Karpas-422 (cell line): ENCODE results near the gene MPV17L. TPM values are rescaled to one million over a fixed set of nuclear protein-coding genes. Genes with fewer than 3 reads are reported as not detected.
"Not testable (repeated sequence)": the region's sequence is repeated elsewhere in the genome, so short reads cannot be mapped to it uniquely, and the experiment has no call there.

Experiments
- DNase-seq: peaks from one replicate; pipeline ENCODE4 v3.0.0-alpha.2; 2015
- H2AFZ ChIP-seq: fragments of 200-600 bp; sonication (generic); 2 replicates; pipeline ENCODE4 v1.6.1; 2014; ENCODE audit warnings: antibody characterized with exemption, low read length, mixed read lengths
- H3K27ac ChIP-seq: fragments of 200-600 bp; sonication (generic); 2 replicates; pipeline ENCODE4 v1.5.1; 2014; ENCODE audit warnings: mild to moderate bottlenecking, low read length, moderate library complexity
- H3K27me3 ChIP-seq: fragments of 200-600 bp; sonication (generic); 2 replicates; pipeline ENCODE4 v1.6.1; 2014; ENCODE audit warnings: low read length, mixed read lengths
- H3K36me3 ChIP-seq: fragments of 200-600 bp; sonication (generic); 2 replicates; pipeline ENCODE4 v1.6.1; 2014; ENCODE audit warnings: low read length, mixed read lengths; ENCODE audit not compliant: insufficient read depth
- H3K4me1 ChIP-seq: fragments of 200-600 bp; sonication (generic); 2 replicates; pipeline ENCODE4 v1.6.1; 2014; ENCODE audit warnings: mild to moderate bottlenecking, low read length, mixed read lengths
- H3K4me2 ChIP-seq: fragments of 200-600 bp; sonication (generic); 2 replicates; pipeline ENCODE4 v1.6.1; 2014; ENCODE audit warnings: low read length, low read depth, mild to moderate bottlenecking; ENCODE audit not compliant: poor library complexity, severe bottlenecking
- H3K4me3 ChIP-seq: fragments of 200-600 bp; sonication (generic); 2 replicates; pipeline ENCODE4 v1.5.1; 2014; ENCODE audit warnings: mild to moderate bottlenecking, antibody characterized with exemption, low read length, mixed read lengths
- H3K79me2 ChIP-seq: fragments of 200-600 bp; sonication (generic); 2 replicates; pipeline ENCODE4 v1.6.1; 2014; ENCODE audit warnings: mild to moderate bottlenecking, low read length, mixed read lengths
- H3K9ac ChIP-seq: fragments of 200-600 bp; sonication (generic); 2 replicates; pipeline ENCODE4 v1.6.0; 2014; ENCODE audit warnings: low read length
- H3K9me2 ChIP-seq: fragments of 200-600 bp; sonication (generic), shearing (Covaris generic); replicated peaks from 2 replicates; pipeline ENCODE4 v1.6.0; 2014; ENCODE audit warnings: mild to moderate bottlenecking, low read length, moderate library complexity; ENCODE audit not compliant: insufficient read depth
- H3K9me3 ChIP-seq: fragments of 300-700, 200-600 bp; sonication (generic); 2 replicates; pipeline ENCODE4 v1.6.1; 2014; ENCODE audit warnings: low read length, mixed read lengths
- H4K20me1 ChIP-seq: fragments of 200-600 bp; sonication (generic); 2 replicates; pipeline ENCODE4 v1.6.1; 2014; ENCODE audit warnings: mild to moderate bottlenecking, antibody characterized with exemption, low read length, low read depth; ENCODE audit not compliant: insufficient read depth
- total RNA-seq: library from RNA; depleted of rRNA; stranded (reverse); fragments of >200 nt; shearing (Covaris generic); gene quantifications from 2 replicates; pipeline ENCODE4 v1.2.3, GENCODE V29; 2014; ENCODE audit warnings: low replicate concordance

MPV17L gene
- total RNA-seq, 1 experiment from 2014 or later, result not detected

GRCh38 chr16:15434425-15435215 lies 39.1 kb downstream of the MPV17L start, which contains the start of gene BMERB1:
TSS of gene BMERB1 (plus strand) at chr16:15434588. CDS start at chr16:15434654, 66 bp downstream.
- H3K9ac ChIP-seq, result no peak within 1 kb of the TSS
- H3K9me2 ChIP-seq, result no peaks in the 10 kb centered on the region
- no peaks in the 10 kb centered on the region for H3K4me1 ChIP-seq
- no peak within 1 kb of the TSS for H3K4me3 ChIP-seq
- no peaks in the 10 kb centered on the region for H3K36me3 ChIP-seq
- DNase-seq, result no peak
- no peaks in the 10 kb centered on the region for H3K79me2 ChIP-seq
- H4K20me1 ChIP-seq, result no peaks in the 10 kb centered on the region
- H3K27ac ChIP-seq, result no peak within 1 kb of the TSS
- H2AFZ ChIP-seq, result no peak within 1 kb of the TSS
- no peaks in the 10 kb centered on the region for H3K9me3 ChIP-seq
- H3K27me3 ChIP-seq, result no peaks in the 10 kb centered on the region
- no peak within 1 kb of the TSS for H3K4me2 ChIP-seq

GRCh38 chr16:15435216-15435864 lies 39.8 kb downstream of the MPV17L start:
- H2AFZ ChIP-seq, result no peak overlapping the region
- H3K36me3 ChIP-seq, result no peaks in the 10 kb centered on the region
- DNase-seq, result no peak
- H3K9me3 ChIP-seq, result no peaks in the 10 kb centered on the region
- no peak overlapping the region for H3K4me3 ChIP-seq
- H3K4me1 ChIP-seq, result no peaks in the 10 kb centered on the region
- H3K27ac ChIP-seq, result no peak overlapping the region
- H4K20me1 ChIP-seq, result no peaks in the 10 kb centered on the region
- H3K4me2 ChIP-seq, result no peak overlapping the region
- H3K27me3 ChIP-seq, result no peaks in the 10 kb centered on the region
- H3K9ac ChIP-seq, result no peak overlapping the region
- H3K79me2 ChIP-seq, result no peaks in the 10 kb centered on the region
- H3K9me2 ChIP-seq, result no peaks in the 10 kb centered on the region

GRCh38 chr16:15439102-15439501 lies 43.5 kb downstream of the MPV17L start:
- no peak overlapping the region for H3K9ac ChIP-seq
- no peaks in the 10 kb centered on the region for H4K20me1 ChIP-seq
- no peak for DNase-seq
- no peaks in the 10 kb centered on the region for H3K4me1 ChIP-seq
- no peaks in the 10 kb centered on the region for H3K27me3 ChIP-seq
- H3K9me3 ChIP-seq, result no peaks in the 10 kb centered on the region
- H3K9me2 ChIP-seq, result no peaks in the 10 kb centered on the region
- no peaks in the 10 kb centered on the region for H3K36me3 ChIP-seq
- H3K4me3 ChIP-seq, result no peak overlapping the region
- H2AFZ ChIP-seq, result no peak overlapping the region
- no peak overlapping the region for H3K27ac ChIP-seq
- no peaks in the 10 kb centered on the region for H3K79me2 ChIP-seq
- no peak overlapping the region for H3K4me2 ChIP-seq

GRCh38 chr16:15439521-15439920 lies 44.0 kb downstream of the MPV17L start:
- DNase-seq, result no peak
- H3K27me3 ChIP-seq, result no peaks in the 10 kb centered on the region
- no peak overlapping the region for H3K9ac ChIP-seq
- no peaks in the 10 kb centered on the region for H3K9me3 ChIP-seq
- no peak overlapping the region for H3K4me2 ChIP-seq
- no peaks in the 10 kb centered on the region for H3K9me2 ChIP-seq
- H3K79me2 ChIP-seq, result no peaks in the 10 kb centered on the region
- no peak overlapping the region for H2AFZ ChIP-seq
- no peak overlapping the region for H3K27ac ChIP-seq
- H3K4me3 ChIP-seq, result no peak overlapping the region
- H3K36me3 ChIP-seq, result no peaks in the 10 kb centered on the region
- H4K20me1 ChIP-seq, result no peaks in the 10 kb centered on the region
- no peaks in the 10 kb centered on the region for H3K4me1 ChIP-seq

- Histone ChIP-seq H3K4me1 (no peaks in the 10 kb centered on the region), H3K4me3 (no peak overlapping the region), H4K20me1 (no peaks in the 10 kb centered on the region), H2AFZ (no peak overlapping the region), H3K36me3 (no peaks in the 10 kb centered on the region), H3K9me2 (no peaks in the 10 kb centered on the region), H3K4me2 (no peak overlapping the region), H3K9me3 (no peaks in the 10 kb centered on the region), H3K27ac (no peak overlapping the region), H3K9ac (no peak overlapping the region), H3K27me3 (no peaks in the 10 kb centered on the region), H3K79me2 (no peaks in the 10 kb centered on the region)
- no peak for DNase-seq
These were observed 45.3 kb downstream of the MPV17L start for GRCh38 chr16:15440852-15441251.

- not testable (repeated sequence) for H3K9me3 ChIP-seq, H3K27me3 ChIP-seq, H3K9me2 ChIP-seq, H3K27ac ChIP-seq, H3K9ac ChIP-seq, H3K4me1 ChIP-seq, H4K20me1 ChIP-seq, H3K79me2 ChIP-seq, DNase-seq, H3K4me3 ChIP-seq, H2AFZ ChIP-seq, H3K36me3 ChIP-seq, H3K4me2 ChIP-seq
These were observed 46.6 kb downstream of the MPV17L start for GRCh38 chr16:15442140-15442539.

- H2AFZ ChIP-seq, result no peak overlapping the region
- no peaks in the 10 kb centered on the region for H3K4me1 ChIP-seq
- H3K27ac ChIP-seq, result no peak overlapping the region
- no peak for DNase-seq
- no peaks in the 10 kb centered on the region for H4K20me1 ChIP-seq
- no peaks in the 10 kb centered on the region for H3K36me3 ChIP-seq
- H3K27me3 ChIP-seq, result no peaks in the 10 kb centered on the region
- no peak overlapping the region for H3K9ac ChIP-seq
- no peak overlapping the region for H3K4me3 ChIP-seq
- H3K79me2 ChIP-seq, result no peaks in the 10 kb centered on the region
- no peaks in the 10 kb centered on the region for H3K9me2 ChIP-seq
- H3K4me2 ChIP-seq, result no peak overlapping the region
- H3K9me3 ChIP-seq, result no peaks in the 10 kb centered on the region
These were observed 48.2 kb downstream of the MPV17L start for GRCh38 chr16:15443753-15444152.

- no peaks in the 10 kb centered on the region for H3K36me3 ChIP-seq
- no peaks in the 10 kb centered on the region for H3K4me1 ChIP-seq
- no peak overlapping the region for H2AFZ ChIP-seq
- H3K9me2 ChIP-seq, result no peaks in the 10 kb centered on the region
- no peaks in the 10 kb centered on the region for H3K79me2 ChIP-seq
- no peak overlapping the region for H3K9ac ChIP-seq
- no peaks in the 10 kb centered on the region for H3K27me3 ChIP-seq
- H3K4me3 ChIP-seq, result no peak overlapping the region
- H3K4me2 ChIP-seq, result no peak overlapping the region
- no peaks in the 10 kb centered on the region for H3K9me3 ChIP-seq
- no peaks in the 10 kb centered on the region for H4K20me1 ChIP-seq
- DNase-seq, result no peak
- no peak overlapping the region for H3K27ac ChIP-seq
These were observed 48.7 kb downstream of the MPV17L start for GRCh38 chr16:15444264-15444663.
